Natural killer cell (primary cell): ENCODE results near the gene BIRC7. TPM values are rescaled to one million over a fixed set of nuclear protein-coding genes. Genes with fewer than 3 reads are reported as not detected.

Experiments
- ATAC-seq, 3 donors: fragments of 150-1000 bp in 2 of 3; fragments of 200-7000 bp in 1 of 3; cut with Tn5 transposase; 1 replicate in 1 of 3; 2 replicates in 2 of 3; pipeline ENCODE4 v1.10.0; 2021; ENCODE audit warnings: mild to moderate bottlenecking in 2 of 3, moderate library complexity in 2 of 3
- DNase-seq, 2 donors: peaks; one replicate each; pipeline versions ENCODE4 v3.0.0 to v3.0.0-alpha.2; 2013 to 2021; ENCODE audit warnings: mixed read lengths in 1 of 2
- H3K27ac ChIP-seq: one replicate; pipeline ENCODE4 v1.5.1; 2013; ENCODE audit warnings: mild to moderate bottlenecking, low read length
- H3K27me3 ChIP-seq: one replicate; pipeline ENCODE4 v1.6.1; 2013; ENCODE audit warnings: low read length; ENCODE audit not compliant: control insufficient read depth, insufficient read depth
- H3K36me3 ChIP-seq: one replicate; pipeline ENCODE4 v1.6.1; 2013; ENCODE audit warnings: low read length; ENCODE audit not compliant: control insufficient read depth, insufficient read depth
- H3K4me1 ChIP-seq: one replicate; pipeline ENCODE4 v1.6.1; 2013; ENCODE audit warnings: low read length; ENCODE audit not compliant: control insufficient read depth, insufficient read depth
- H3K4me3 ChIP-seq: one replicate; pipeline ENCODE4 v1.5.1; 2013; ENCODE audit warnings: low read length
- H3K9me3 ChIP-seq: one replicate; pipeline ENCODE4 v1.6.1; 2013; ENCODE audit warnings: low read length; ENCODE audit not compliant: control insufficient read depth, insufficient read depth
- H3K27ac Mint-ChIP-seq, 2 donors: one replicate each; pipeline ENCODE4 v1.8.0; 2022; ENCODE audit warnings: mild to moderate bottlenecking in 2 of 2, mixed read lengths in 2 of 2, moderate library complexity in 1 of 2
- H3K27me3 Mint-ChIP-seq, 2 donors: one replicate each; pipeline ENCODE4 v1.8.0; 2022; ENCODE audit warnings: low read depth in 2 of 2, mixed read lengths in 2 of 2
- H3K36me3 Mint-ChIP-seq: one replicate; pipeline ENCODE4 v1.8.0; 2022; ENCODE audit warnings: mixed read lengths
- H3K4me1 Mint-ChIP-seq, 2 donors: one replicate each; pipeline ENCODE4 v1.8.0; 2022; ENCODE audit warnings: mixed read lengths in 2 of 2
- H3K4me3 Mint-ChIP-seq: one replicate; pipeline ENCODE4 v1.8.0; 2022; ENCODE audit warnings: mild to moderate bottlenecking, moderate library complexity, mixed read lengths
- H3K9me3 Mint-ChIP-seq, 2 donors: one replicate each; pipeline ENCODE4 v1.8.0; 2022; ENCODE audit warnings: mixed read lengths in 2 of 2
- WGBS: methylation state at CpG from one replicate; pipeline ENCODE4 v1.1.7; 2013; ENCODE audit warnings: missing lambda C conversion rate; ENCODE audit not compliant: insufficient coverage; 5-methylcytosine and 5-hydroxymethylcytosine counted together
- intact Hi-C: fragments of 100-400 bp; cut with micrococcal nuclease; formaldehyde crosslinking; loops from one replicate; pipeline ENCODE4 v1.14.2; 2022
- total RNA-seq, 4 donors: library from RNA; stranded (reverse); fragments of 120-200 nt in 1 of 4; gene quantifications; one replicate each; pipeline versions ENCODE4 v1.2.3 to v1.2.4, GENCODE V29; 2013 to 2022
- TF ChIP-seq, protein P1 (sequence below): fragments of 200-600 bp; IDR thresholded peaks from one replicate; pipeline ENCODE4 v1.8.0; 2022; ENCODE audit warnings: antibody characterized with exemption

BIRC7 gene
- total RNA-seq, 3 donors from 2014 or later (not counting 1 experiment from before 2014, with no cell fraction given): not detected

DNA sequence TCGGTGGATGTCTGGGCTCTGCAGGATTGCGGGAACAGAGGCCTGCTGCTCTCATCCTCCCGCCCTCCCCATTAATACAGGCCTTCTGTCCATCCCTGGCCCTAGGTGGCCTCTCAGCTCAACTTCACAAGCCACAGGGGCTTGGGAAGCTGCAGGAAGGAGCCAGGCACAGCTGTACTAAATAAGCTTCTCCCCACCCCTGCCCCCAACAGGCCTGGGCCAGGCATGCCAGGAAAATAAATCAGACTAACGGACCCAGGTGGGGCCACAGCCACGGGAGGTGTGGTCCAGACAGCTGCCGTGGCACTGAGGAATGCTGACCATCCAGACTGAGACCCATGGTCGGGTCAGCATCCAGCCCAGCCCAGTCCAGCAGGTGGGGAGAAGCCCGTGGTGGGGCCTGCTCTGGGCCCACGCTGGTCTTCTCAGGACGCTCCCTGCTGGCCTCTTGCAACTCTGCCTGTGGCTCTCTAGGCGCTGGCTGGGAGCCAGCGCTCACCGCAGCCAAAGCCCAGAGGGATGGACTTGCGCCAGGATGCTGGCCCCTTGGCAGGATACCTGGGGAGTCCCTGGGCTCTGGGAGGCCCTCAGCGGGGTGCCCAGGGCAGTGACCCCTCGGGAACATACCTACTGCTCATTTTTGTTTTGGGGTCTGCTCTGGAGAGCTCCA is 11.2 kb upstream of the BIRC7 start:
- Mint-ChIP-seq H3K36me3 (no peaks in the 10 kb centered on the region), H3K27me3 (peaks cover 8 to 17% of the 10 kb centered on the region in 2 donors), H3K4me1 (no peaks in the 10 kb centered on the region), H3K9me3 (no peaks in the 10 kb centered on the region), H3K4me3 (no peak overlapping the region), H3K27ac (no peak overlapping the region)
- DNase-seq: no peak
- 49% methylated on average over 16 of the region's 16 CpGs for WGBS
- H3K4me3 ChIP-seq: no peak overlapping the region
- intact Hi-C loops: no loop called here
- no peak for ATAC-seq
- H3K4me1 ChIP-seq: no peaks in the 10 kb centered on the region
- H3K27ac ChIP-seq: no peak overlapping the region
- H3K9me3 ChIP-seq: no peaks in the 10 kb centered on the region
- TF ChIP-seq, protein P1, sequence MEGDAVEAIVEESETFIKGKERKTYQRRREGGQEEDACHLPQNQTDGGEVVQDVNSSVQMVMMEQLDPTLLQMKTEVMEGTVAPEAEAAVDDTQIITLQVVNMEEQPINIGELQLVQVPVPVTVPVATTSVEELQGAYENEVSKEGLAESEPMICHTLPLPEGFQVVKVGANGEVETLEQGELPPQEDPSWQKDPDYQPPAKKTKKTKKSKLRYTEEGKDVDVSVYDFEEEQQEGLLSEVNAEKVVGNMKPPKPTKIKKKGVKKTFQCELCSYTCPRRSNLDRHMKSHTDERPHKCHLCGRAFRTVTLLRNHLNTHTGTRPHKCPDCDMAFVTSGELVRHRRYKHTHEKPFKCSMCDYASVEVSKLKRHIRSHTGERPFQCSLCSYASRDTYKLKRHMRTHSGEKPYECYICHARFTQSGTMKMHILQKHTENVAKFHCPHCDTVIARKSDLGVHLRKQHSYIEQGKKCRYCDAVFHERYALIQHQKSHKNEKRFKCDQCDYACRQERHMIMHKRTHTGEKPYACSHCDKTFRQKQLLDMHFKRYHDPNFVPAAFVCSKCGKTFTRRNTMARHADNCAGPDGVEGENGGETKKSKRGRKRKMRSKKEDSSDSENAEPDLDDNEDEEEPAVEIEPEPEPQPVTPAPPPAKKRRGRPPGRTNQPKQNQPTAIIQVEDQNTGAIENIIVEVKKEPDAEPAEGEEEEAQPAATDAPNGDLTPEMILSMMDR: no peak
- no peaks in the 10 kb centered on the region for H3K36me3 ChIP-seq
- peaks cover 8% of the 10 kb centered on the region for H3K27me3 ChIP-seq

DNA sequence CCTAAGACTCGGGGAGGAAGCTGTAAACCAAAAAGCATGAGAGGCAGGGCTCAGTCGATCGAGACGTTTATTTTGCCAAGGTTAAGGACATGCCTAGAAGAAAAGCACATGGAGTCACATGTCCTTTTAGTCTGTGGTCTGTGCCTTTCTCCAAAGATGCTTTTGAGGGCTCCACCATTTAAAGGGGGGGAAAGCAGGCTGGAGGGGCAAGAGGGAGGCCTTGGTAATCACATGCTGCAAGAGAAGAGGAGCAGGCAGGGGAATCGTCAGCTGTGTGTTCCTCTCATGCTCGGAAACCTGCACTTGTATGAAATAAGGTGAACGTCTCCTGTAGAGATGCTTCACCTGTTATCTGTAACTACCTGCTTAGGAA is 10.6 kb upstream of the BIRC7 start:
- H3K36me3 Mint-ChIP-seq: no peaks in the 10 kb centered on the region
- DNase-seq: no peak
- TF ChIP-seq, protein P1: no peak
- Histone ChIP-seq H3K27ac (no peak overlapping the region), H3K36me3 (no peaks in the 10 kb centered on the region), H3K4me1 (no peaks in the 10 kb centered on the region), H3K4me3 (no peak overlapping the region), H3K9me3 (no peaks in the 10 kb centered on the region), H3K27me3 (peaks cover 10% of the 10 kb centered on the region)
- no peaks in the 10 kb centered on the region for H3K4me1 Mint-ChIP-seq
- no peaks in the 10 kb centered on the region for H3K9me3 Mint-ChIP-seq
- intact Hi-C loops: no loop called here
- ATAC-seq: no peak
- peaks cover 13 to 20% of the 10 kb centered on the region in 2 donors for H3K27me3 Mint-ChIP-seq
- no peak overlapping the region for H3K27ac Mint-ChIP-seq
- WGBS: 44% methylated on average over 7 of the region's 7 CpGs
- H3K4me3 Mint-ChIP-seq: no peak overlapping the region

DNA sequence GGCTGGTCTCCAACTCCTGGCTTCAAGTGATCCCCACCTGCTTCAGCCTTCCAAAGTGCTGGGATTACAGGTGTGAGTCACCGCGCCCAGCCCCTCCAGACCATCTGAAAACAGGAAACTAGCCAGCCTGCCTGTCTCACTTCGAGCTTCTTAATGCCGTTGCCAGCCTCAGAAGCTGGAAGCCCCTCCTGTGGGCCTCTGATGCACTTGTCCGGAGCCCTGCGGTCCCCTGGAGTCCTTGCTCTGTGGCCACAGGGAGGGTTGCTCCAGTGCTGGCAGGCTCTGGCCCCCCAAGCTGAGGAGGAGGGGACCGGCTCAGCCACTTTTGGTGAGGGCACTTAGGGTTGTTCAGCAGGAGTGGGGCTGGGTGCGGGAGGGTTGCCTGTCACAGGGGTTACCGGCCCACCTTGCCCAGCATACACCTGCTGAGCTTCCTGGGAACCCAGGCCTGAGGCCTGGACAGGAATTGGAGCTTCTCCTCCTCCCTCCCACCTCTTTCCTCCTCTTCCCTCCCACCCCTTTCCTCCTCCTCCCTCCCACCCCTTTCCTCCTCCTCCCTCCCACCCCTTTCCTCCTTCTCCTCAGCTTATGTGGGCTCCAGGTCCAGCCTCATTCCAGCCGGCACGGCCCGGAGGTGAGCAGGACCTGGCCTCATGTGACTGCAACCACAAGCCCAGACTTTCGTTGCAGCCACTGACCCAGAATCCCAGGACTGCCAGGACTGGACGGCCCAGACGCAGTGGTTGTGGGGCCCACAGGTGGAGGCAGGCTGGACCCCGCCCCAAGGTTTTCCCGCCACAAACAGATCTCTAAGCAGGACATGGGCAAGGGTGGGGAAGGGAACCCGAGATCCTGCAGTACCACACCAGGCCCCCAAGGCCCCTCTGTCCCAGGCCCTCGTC is 9.4 kb upstream of the BIRC7 start:
- Histone ChIP-seq H3K4me3 (no peak overlapping the region), H3K27ac (no peak overlapping the region), H3K4me1 (no peaks in the 10 kb centered on the region), H3K27me3 (peaks cover 13% of the 10 kb centered on the region), H3K36me3 (no peaks in the 10 kb centered on the region), H3K9me3 (no peaks in the 10 kb centered on the region)
- H3K27ac Mint-ChIP-seq: no peak overlapping the region
- intact Hi-C loops: no loop called here
- TF ChIP-seq, protein P1: no peak
- no peak overlapping the region for H3K4me3 Mint-ChIP-seq
- 89% methylated on average over 19 of the region's 19 CpGs for WGBS
- no peak for ATAC-seq
- no peaks in the 10 kb centered on the region for H3K36me3 Mint-ChIP-seq
- H3K4me1 Mint-ChIP-seq: no peaks in the 10 kb centered on the region
- H3K9me3 Mint-ChIP-seq: no peaks in the 10 kb centered on the region
- peaks cover 18 to 22% of the 10 kb centered on the region in 2 donors for H3K27me3 Mint-ChIP-seq
- DNase-seq: no peak
